K562 (cell line): ENCODE measurements around the gene GH2. TPM values are rescaled to one million over a fixed set of nuclear protein-coding genes. Genes with fewer than 3 reads are reported as not detected.

Experiments
- ATAC-seq: fragments of 200-7000 bp; cut with Tn5 transposase; 3 replicates; pipeline ENCODE4 v1.9.1; 2020; ENCODE audit warnings: moderate library complexity
- BruUV-seq: library from RNA; stranded (reverse); fragments of 400-500 nt; replicated peaks from 2 replicates; lab custom pipeline; 2021; lab: Mats Ljungman, UMichigan
- CTCF ChIA-PET: fragments of 300-600 bp; formaldehyde crosslinking; extraction: SDS; loops from one replicate; lab custom pipeline; 2021; ENCODE audit warnings: low intra/inter-chr PET ratio; lab: Yijun Ruan, JAX
- POLR2A ChIA-PET: fragments of 300-600, 350-650 bp; sonication (Branson Sonifier 250); formaldehyde crosslinking; extraction: SDS; loops from one replicate; lab custom pipeline; 2021; ENCODE audit warnings: antibody characterized with exemption, inconsistent platforms; lab: Yijun Ruan, JAX
- DNase-seq, 4 experiments: peaks; one replicate each; pipeline versions ENCODE4 v3.0.0 to v3.0.0-alpha.2; 2011 to 2018; ENCODE audit warnings: low spot score in 3 of 4, mixed read lengths in 3 of 4; ENCODE audit errors: extremely low read depth in 1 of 4
- FAIRE-seq: peaks from 2 replicates; lab custom pipeline; 2011; peaks lifted over from hg19 to GRCh38; lab: Jason Lieb, UNC
- H2AFZ ChIP-seq: 2 replicates; pipeline ENCODE4 v1.6.0; 2011; ENCODE audit warnings: low read depth, low read length, control low read depth, inconsistent platforms
- H3K27ac ChIP-seq: fragments of 200-600 bp; 3 replicates; pipeline ENCODE4 v1.8.0; 2011; ENCODE audit warnings: low read depth, mild to moderate bottlenecking, control low read depth, inconsistent platforms, low read length, moderate library complexity, mixed read lengths; ENCODE audit errors: extremely low read depth
- H3K27me3 ChIP-seq, 2 experiments: fragments of 300-600 bp in 1 of 2; 2 replicates in 1 of 2; 3 replicates in 1 of 2; pipeline versions ENCODE4 v1.6.0 to v1.8.0; 2011; ENCODE audit warnings: inconsistent platforms in 2 of 2, low read length in 2 of 2, mild to moderate bottlenecking in 1 of 2, mixed read lengths in 1 of 2, moderate library complexity in 1 of 2; ENCODE audit not compliant: control insufficient read depth in 2 of 2, insufficient read depth in 2 of 2
- H3K36me3 ChIP-seq: fragments of 300-600 bp; 3 replicates; pipeline ENCODE4 v1.8.0; 2011; ENCODE audit warnings: mild to moderate bottlenecking, low read length, inconsistent platforms; ENCODE audit not compliant: control insufficient read depth, insufficient read depth
- H3K4me1 ChIP-seq, 2 experiments: fragments of 200-600 bp in 1 of 2; replicated peaks in 1 of 2; 2 replicates in 1 of 2; 3 replicates in 1 of 2; pipeline versions ENCODE4 v1.5.1 to v1.8.0; 2011; ENCODE audit warnings: inconsistent platforms in 2 of 2, low read length in 2 of 2, mild to moderate bottlenecking in 1 of 2, mixed read lengths in 1 of 2, moderate library complexity in 1 of 2; ENCODE audit not compliant: control insufficient read depth in 2 of 2, insufficient read depth in 2 of 2
- H3K4me2 ChIP-seq: 2 replicates; pipeline ENCODE4 v1.6.1; 2011; ENCODE audit warnings: low read length, control low read depth, inconsistent platforms, mixed read lengths; ENCODE audit not compliant: insufficient read depth
- H3K4me3 ChIP-seq: fragments of 200-600 bp; sonication (generic), shearing (Covaris generic); 2 replicates; pipeline ENCODE4 v1.5.1; 2016; ENCODE audit warnings: control low read depth, inconsistent platforms
- H3K79me2 ChIP-seq: fragments of 200-600 bp; 3 replicates; pipeline ENCODE4 v1.8.0; 2011; ENCODE audit warnings: low read length, inconsistent platforms; ENCODE audit not compliant: control insufficient read depth, insufficient read depth
- H3K9ac ChIP-seq, 2 experiments: 2 replicates each; pipeline versions ENCODE4 v1.6.0 to v1.6.1; 2011; ENCODE audit warnings: low read depth in 2 of 2, low read length in 2 of 2, control low read depth in 1 of 2, inconsistent platforms in 1 of 2, mild to moderate bottlenecking in 1 of 2, mixed read lengths in 1 of 2; ENCODE audit not compliant: insufficient read depth in 1 of 2
- H3K9me1 ChIP-seq: one replicate; pipeline ENCODE4 v1.6.0; 2011; ENCODE audit warnings: inconsistent platforms, mild to moderate bottlenecking, low read length, moderate library complexity; ENCODE audit not compliant: control insufficient read depth, insufficient read depth
- H3K9me3 ChIP-seq: replicated peaks from 2 replicates; pipeline ENCODE4 v1.5.1; 2011; ENCODE audit warnings: low read depth, low read length, inconsistent platforms; ENCODE audit not compliant: control insufficient read depth, insufficient read depth
- H4K20me1 ChIP-seq: replicated peaks from 2 replicates; pipeline ENCODE4 v1.6.1; 2011; ENCODE audit warnings: low read length, inconsistent platforms, mixed read lengths; ENCODE audit not compliant: control insufficient read depth, insufficient read depth
- DDX20 ChIP-seq: fragments of 450-650 bp; IDR thresholded peaks from 2 replicates; pipeline ENCODE4 v1.6.1; 2016; ENCODE audit warnings: missing genetic modification characterization, low read depth, mild to moderate bottlenecking, missing compliant biosample characterization, moderate library complexity
- SMARCB1 ChIP-seq: IDR thresholded peaks from 2 replicates; pipeline ENCODE4 v1.6.1; 2011; ENCODE audit warnings: improper control_type of control experiment, low read depth; ENCODE audit not compliant: insufficient read length
- SUPT5H ChIP-seq: fragments of 450-650 bp; IDR thresholded peaks from 2 replicates; pipeline ENCODE4 v1.6.1; 2016
- ZC3H11A ChIP-seq: IDR thresholded peaks from 2 replicates; pipeline ENCODE4 v1.6.1; 2012; ENCODE audit warnings: low read depth, low read length, improper control_type of control experiment
- ZNF644 ChIP-seq: fragments of 200-800 bp; sonication (Bioruptor generic); IDR thresholded peaks from 2 replicates; pipeline ENCODE4 v1.6.1; 2016; ENCODE audit warnings: low read depth, missing genetic modification characterization, missing compliant biosample characterization
- ZNF696 ChIP-seq: fragments of 250-450 bp; sonication (Bioruptor Pico); conservative IDR thresholded peaks from 2 replicates; pipeline ENCODE4 v1.4.0; 2020; ENCODE audit warnings: mild to moderate bottlenecking, moderate library complexity
- WGBS: fragments of 100-300 bp; shearing (Covaris generic); methylation state at CpG from one replicate; pipeline ENCODE4 v1.1.6; 2016; ENCODE audit warnings: low coverage, mixed read lengths; ENCODE audit not compliant: insufficient coverage; ENCODE audit errors: missing lambda C conversion rate; 5-methylcytosine and 5-hydroxymethylcytosine counted together
- in situ Hi-C: fragments of 300-500 bp; cut with MboI; formaldehyde crosslinking; loops from 4 replicates; pipeline ENCODE4 v1.15.0; 2018; ENCODE audit warnings: inconsistent platforms, mixed read lengths
- intact Hi-C: fragments of 100-400 bp; cut with micrococcal nuclease; formaldehyde crosslinking; loops from 2 replicates; pipeline ENCODE4 v1.14.2; 2022
- polyA plus RNA-seq, 8 experiments: library from polyadenylated mRNA; depleted of rRNA in 4 of 8; stranded (reverse) in 5 of 8; unstranded in 3 of 8; fragments of >200 nt; fragmentation: Nextera tagmentation in 2 of 8; fragmentation: Illumina TruSeq in 1 of 8; extraction: Ambion mirVana in 2 of 8; extraction: Trizol in 1 of 8; gene quantifications; 2 replicates each; pipeline versions ENCODE4 v1.2.1 to v1.2.3, GENCODE V29; 2011 to 2014; ENCODE audit warnings: inconsistent platforms in 1 of 8, missing spikeins in 1 of 8
- total RNA-seq, 7 experiments: library from RNA; depleted of rRNA in 6 of 7; stranded (reverse); fragments of >200 nt in 6 of 7; fragmentation: Illumina TruSeq in 2 of 7; extraction: Trizol in 2 of 7; gene quantifications; 2 replicates each; pipeline versions ENCODE4 v1.2.1 to v1.2.3, GENCODE V29; 2011 to 2021; ENCODE audit warnings: low replicate concordance in 1 of 7
- TF ChIP-seq, protein P1 (sequence below): fragments of 250-450 bp; sonication (Bioruptor Pico); IDR thresholded peaks from 2 replicates; pipeline ENCODE4 v1.8.0; 2022; ENCODE audit warnings: inconsistent platforms, mild to moderate bottlenecking, moderate library complexity, borderline replicate concordance
- TF ChIP-seq, protein P2 (sequence below): fragments of 250-450 bp; sonication (Bioruptor Pico); IDR thresholded peaks from 2 replicates; pipeline ENCODE4 v1.5.1; 2021; ENCODE audit warnings: mild to moderate bottlenecking

GH2 gene
- total and polyA plus RNA-seq, 9 of the 15 experiments (the other 6 are each of a cell fraction or from before 2014, with no cell fraction given) = not detected

- no peaks in the 10 kb centered on the region for H3K9me1 ChIP-seq
- BruUV-seq = no TSS peak
- no peak for DNase-seq
- in situ Hi-C loops = no loop called here
- peaks cover 25% of the 10 kb centered on the region for H3K79me2 ChIP-seq
- ChIA-PET POLR2A (interaction anchor here (1.3 kb wide), 1 partner anchor 12 kb away, joined by 5 read pairs; the partner anchor contains the start of gene SMARCD2), CTCF (no interaction called here)
- H3K36me3 ChIP-seq = peaks cover 33% of the 10 kb centered on the region; the same call in 2 of the 3 replicates
- no peaks in the 10 kb centered on the region; the same call in 1 of the 2 replicates for H3K9me3 ChIP-seq
- H3K4me1 ChIP-seq = peaks cover 9 to 12% of the 10 kb centered on the region in 2 experiments; a peak in 4 of 5 replicates
- no peak for ATAC-seq
- H3K4me3 ChIP-seq = no peak overlapping the region
- H3K4me2 ChIP-seq = no peak overlapping the region
- 72% methylated on average over 5 of the region's 5 CpGs for WGBS
- no peaks in the 10 kb centered on the region for H3K27me3 ChIP-seq
- 0 out of 4 replicates have a peak overlapping the region, but pooled peaks of 1 of the 2 experiments have one; percentile 36 for H3K9ac ChIP-seq
- H2AFZ ChIP-seq = no peak overlapping the region
- FAIRE-seq = no peak
- intact Hi-C loops = no loop called here
- H3K27ac ChIP-seq = no peak overlapping the region
- TF ChIP-seq, protein P1, sequence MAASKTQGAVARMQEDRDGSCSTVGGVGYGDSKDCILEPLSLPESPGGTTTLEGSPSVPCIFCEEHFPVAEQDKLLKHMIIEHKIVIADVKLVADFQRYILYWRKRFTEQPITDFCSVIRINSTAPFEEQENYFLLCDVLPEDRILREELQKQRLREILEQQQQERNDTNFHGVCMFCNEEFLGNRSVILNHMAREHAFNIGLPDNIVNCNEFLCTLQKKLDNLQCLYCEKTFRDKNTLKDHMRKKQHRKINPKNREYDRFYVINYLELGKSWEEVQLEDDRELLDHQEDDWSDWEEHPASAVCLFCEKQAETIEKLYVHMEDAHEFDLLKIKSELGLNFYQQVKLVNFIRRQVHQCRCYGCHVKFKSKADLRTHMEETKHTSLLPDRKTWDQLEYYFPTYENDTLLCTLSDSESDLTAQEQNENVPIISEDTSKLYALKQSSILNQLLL (CRISPR knock-in tag) = no peak
- TF ChIP-seq ZNF644 (tag) = no peak
- no peak for TF ChIP-seq SMARCB1
- TF ChIP-seq ZC3H11A = no peak
- no peak for TF ChIP-seq ZNF696 (CRISPR knock-in tag)
- TF ChIP-seq, protein P2, sequence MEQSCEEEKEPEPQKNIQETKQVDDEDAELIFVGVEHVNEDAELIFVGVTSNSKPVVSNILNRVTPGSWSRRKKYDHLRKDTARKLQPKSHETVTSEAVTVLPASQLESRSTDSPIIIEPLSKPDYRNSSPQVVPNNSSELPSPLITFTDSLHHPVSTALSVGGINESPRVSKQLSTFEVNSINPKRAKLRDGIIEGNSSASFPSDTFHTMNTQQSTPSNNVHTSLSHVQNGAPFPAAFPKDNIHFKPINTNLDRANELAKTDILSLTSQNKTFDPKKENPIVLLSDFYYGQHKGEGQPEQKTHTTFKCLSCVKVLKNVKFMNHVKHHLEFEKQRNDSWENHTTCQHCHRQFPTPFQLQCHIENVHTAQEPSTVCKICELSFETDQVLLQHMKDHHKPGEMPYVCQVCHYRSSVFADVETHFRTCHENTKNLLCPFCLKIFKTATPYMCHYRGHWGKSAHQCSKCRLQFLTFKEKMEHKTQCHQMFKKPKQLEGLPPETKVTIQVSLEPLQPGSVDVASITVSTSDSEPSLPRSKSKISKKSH (CRISPR knock-in tag) = no peak
- TF ChIP-seq SUPT5H = no peak
- no peak for TF ChIP-seq DDX20 (tag)
- H4K20me1 ChIP-seq = no peaks in the 10 kb centered on the region; the same call in 1 of the 2 replicates
Measured at GRCh38 chr17:63854709-63855108, 27.0 kb downstream of the GH2 start.
